PC-3 (cell line): ENCODE results near the gene ADORA3. TPM values are rescaled to one million over a fixed set of nuclear protein-coding genes. Genes with fewer than 3 reads are reported as not detected.

Experiments
- ATAC-seq: fragments of 200-7000 bp; cut with Tn5 transposase; 2 replicates; pipeline ENCODE4 v1.9.1; 2020; ENCODE audit warnings: mild to moderate bottlenecking, moderate library complexity
- BruUV-seq: library from RNA; stranded (reverse); fragments of 400-500 nt; replicated peaks from 2 replicates; lab custom pipeline; 2021; lab: Mats Ljungman, UMichigan
- CTCF ChIA-PET: fragments of 300-600 bp; sonication (Branson Sonifier 250); formaldehyde crosslinking; loops from one replicate; lab custom pipeline; 2022; ENCODE audit warnings: antibody characterized with exemption; lab: Charles Lee
- POLR2A ChIA-PET: fragments of 300-600 bp; sonication (Branson Sonifier 250); formaldehyde crosslinking; loops from one replicate; lab custom pipeline; 2022; ENCODE audit warnings: antibody characterized with exemption; ENCODE audit not compliant: unreplicated experiment; lab: Charles Lee
- DNase-seq: peaks from one replicate; pipeline ENCODE4 v3.0.0-alpha.2; 2015
- H2AFZ ChIP-seq: fragments of 300-600 bp; sonication (generic); 2 replicates; pipeline ENCODE4 v1.6.0; 2016; ENCODE audit warnings: antibody characterized with exemption, low read length
- H3F3A ChIP-seq: fragments of 300-600 bp; sonication (generic); one replicate; pipeline ENCODE4 v1.6.0; 2017; ENCODE audit warnings: antibody characterized with exemption, low read length, control low read depth, mild to moderate bottlenecking; ENCODE audit not compliant: unreplicated experiment
- H3K27ac ChIP-seq: fragments of 300-600 bp; sonication (generic); 2 replicates; pipeline ENCODE4 v1.5.1; 2016; ENCODE audit warnings: mild to moderate bottlenecking, low read length
- H3K27me3 ChIP-seq: fragments of 300-600 bp; sonication (generic); 2 replicates; pipeline ENCODE4 v1.6.1; 2016; ENCODE audit warnings: low read length, mixed read lengths
- H3K36me3 ChIP-seq: fragments of 300-600 bp; sonication (generic); 2 replicates; pipeline ENCODE4 v1.6.1; 2016; ENCODE audit warnings: low read depth, mixed run types, low read length, mixed read lengths
- H3K4me1 ChIP-seq: fragments of 300-600 bp; sonication (generic); 2 replicates; pipeline ENCODE4 v1.5.1; 2016; ENCODE audit warnings: low read length; ENCODE audit not compliant: insufficient read depth
- H3K4me2 ChIP-seq: fragments of 300-600 bp; sonication (generic); 2 replicates; pipeline ENCODE4 v1.6.0; 2016; ENCODE audit warnings: low read length
- H3K4me3 ChIP-seq: fragments of 300-600 bp; sonication (generic); 2 replicates; pipeline ENCODE4 v1.5.1; 2016; ENCODE audit warnings: mild to moderate bottlenecking, low read length, mixed read lengths
- H3K79me2 ChIP-seq: fragments of 300-600 bp; sonication (generic); 2 replicates; pipeline ENCODE4 v1.6.1; 2017; ENCODE audit warnings: low read length, mixed read lengths
- H3K9ac ChIP-seq: fragments of 300-600 bp; sonication (generic); 2 replicates; pipeline ENCODE4 v1.6.0; 2016; ENCODE audit warnings: mild to moderate bottlenecking, low read length
- H3K9me2 ChIP-seq: fragments of 300-600 bp; sonication (generic); replicated peaks from 2 replicates; pipeline ENCODE4 v1.6.1; 2016; ENCODE audit warnings: mixed run types, low read length, mixed read lengths
- H3K9me3 ChIP-seq: fragments of 300-600 bp; sonication (generic); 2 replicates; pipeline ENCODE4 v1.6.1; 2016; ENCODE audit warnings: low read length, mixed read lengths
- H4K20me1 ChIP-seq: fragments of 300-600 bp; sonication (generic); 2 replicates; pipeline ENCODE4 v1.6.1; 2016; ENCODE audit warnings: low read length, mixed read lengths
- CTCF ChIP-seq: fragments of 300-600 bp; sonication (generic); conservative IDR thresholded peaks from 2 replicates; pipeline ENCODE4 v1.5.1; 2017; ENCODE audit warnings: antibody characterized with exemption, low read depth, mild to moderate bottlenecking, low read length
- EZH2 ChIP-seq: fragments of 300-600 bp; sonication (generic); IDR thresholded peaks from one replicate; pipeline ENCODE4 v1.6.1; 2017; ENCODE audit warnings: antibody characterized with exemption, mild to moderate bottlenecking, low read length; ENCODE audit not compliant: unreplicated experiment
- EZH2phosphoT487 ChIP-seq: fragments of 300-600 bp; sonication (generic); IDR thresholded peaks from 2 replicates; pipeline ENCODE4 v1.6.1; 2018; ENCODE audit warnings: mild to moderate bottlenecking, antibody characterized with exemption, low read length, borderline replicate concordance
- intact Hi-C: fragments of 100-400 bp; cut with micrococcal nuclease; formaldehyde crosslinking; loops from 2 replicates; pipeline ENCODE4 v1.9.0; 2023
- total RNA-seq: library from RNA; depleted of rRNA; stranded (reverse); fragments of >200 nt; gene quantifications from 2 replicates; pipeline ENCODE4 v1.2.3, GENCODE V29; 2014

The ADORA3 gene
- total RNA-seq, 1 experiment from 2014 or later: not detected

DNA sequence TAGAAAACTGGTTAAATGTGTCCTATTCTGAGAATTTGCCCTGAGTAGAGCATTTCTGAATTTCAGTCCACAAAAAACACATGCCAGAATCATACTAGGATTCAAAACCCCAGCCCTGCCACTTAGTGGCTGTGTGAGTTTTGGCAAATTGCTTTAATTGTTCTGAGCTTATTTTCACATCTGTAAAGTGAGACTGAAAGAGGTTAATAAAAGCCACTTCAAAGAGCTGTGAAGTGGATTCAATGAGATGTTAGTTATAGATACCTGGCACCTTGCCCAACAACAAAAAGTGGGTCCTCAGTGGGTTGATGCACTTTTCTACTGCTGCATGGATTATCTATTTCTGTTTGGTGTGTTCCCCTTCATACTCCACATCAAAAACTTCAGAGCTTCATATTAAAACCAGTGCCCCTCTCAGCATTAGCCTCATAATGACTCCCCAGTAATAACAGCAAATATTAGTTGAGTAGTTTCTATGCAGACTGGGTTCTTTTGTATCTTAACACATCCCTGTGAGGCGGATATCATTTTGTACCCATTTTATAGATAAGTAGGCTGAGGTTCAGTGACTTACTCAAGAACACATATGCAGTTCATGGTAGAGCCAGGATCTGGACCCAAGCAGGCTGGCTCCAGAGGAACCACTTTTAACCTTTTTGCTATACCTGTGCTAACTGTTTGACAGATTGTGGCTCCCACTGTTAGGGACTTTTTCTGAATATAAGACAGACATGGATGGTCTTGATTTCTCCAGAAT lies 14.2 kb upstream of the ADORA3 start:
- DNase-seq (no peak), ATAC-seq (no peak)
- H3K27me3 ChIP-seq: no peaks in the 10 kb centered on the region
- ChIA-PET POLR2A (interaction anchor here (0.5 to 0.7 kb wide), 2 partner anchors 186 to 227 kb away, joined by 3 read pairs; no protein-coding TSS in a partner anchor), CTCF (no interaction called here)
- intact Hi-C loops: no loop called here
- H4K20me1 ChIP-seq: no peaks in the 10 kb centered on the region
- no peak overlapping the region for H3K27ac ChIP-seq
- H3K9me3 ChIP-seq: no peaks in the 10 kb centered on the region
- no peaks in the 10 kb centered on the region for H3K36me3 ChIP-seq
- H3K9ac ChIP-seq: no peak overlapping the region
- no TSS peak for BruUV-seq
- TF ChIP-seq CTCF (no peak), EZH2 (no peak), EZH2phosphoT487 (no peak)
- no peak overlapping the region for H2AFZ ChIP-seq
- no peaks in the 10 kb centered on the region for H3K9me2 ChIP-seq
- no peak overlapping the region for H3K4me2 ChIP-seq
- H3K4me1 ChIP-seq: no peaks in the 10 kb centered on the region
- no peak overlapping the region for H3K4me3 ChIP-seq
- H3K79me2 ChIP-seq: no peaks in the 10 kb centered on the region
- no peaks in the 10 kb centered on the region for H3F3A ChIP-seq

DNA sequence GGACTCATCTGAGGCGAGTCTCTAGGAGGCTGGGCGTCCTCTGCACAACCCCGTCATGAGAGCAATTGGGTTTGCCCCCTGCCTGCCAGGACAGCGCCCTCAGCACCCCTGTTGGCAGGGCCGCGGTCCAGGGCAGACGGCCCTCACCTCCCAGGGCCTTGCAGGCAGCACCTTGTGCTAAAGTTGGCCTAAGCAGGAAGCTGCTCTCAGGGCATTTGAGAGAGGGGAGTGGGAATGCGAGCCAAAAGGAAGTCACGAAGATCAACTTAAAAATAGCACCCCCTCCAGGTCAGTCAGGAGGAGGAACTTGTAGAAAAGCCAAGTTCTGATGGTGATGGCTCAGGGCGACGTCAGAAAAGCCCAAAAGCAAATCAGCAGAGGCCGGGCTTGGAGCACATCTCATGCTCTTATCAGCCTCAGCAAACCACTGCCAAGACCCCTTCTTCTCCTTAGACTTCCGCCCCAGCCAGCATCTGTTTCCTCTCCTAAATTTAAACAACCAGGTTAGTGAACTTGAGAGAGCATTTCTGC lies 12.6 kb upstream of the ADORA3 start:
- Histone ChIP-seq H3K4me3 (no peak overlapping the region), H3K79me2 (no peaks in the 10 kb centered on the region), H3K27ac (no peak overlapping the region), H3K9ac (no peak overlapping the region), H3K27me3 (no peaks in the 10 kb centered on the region), H3K9me2 (no peaks in the 10 kb centered on the region), H3K4me1 (no peaks in the 10 kb centered on the region), H3K4me2 (no peak overlapping the region), H3F3A (no peaks in the 10 kb centered on the region), H4K20me1 (no peaks in the 10 kb centered on the region), H3K36me3 (no peaks in the 10 kb centered on the region), H3K9me3 (no peaks in the 10 kb centered on the region), H2AFZ (no peak overlapping the region)
- ATAC-seq (no peak), DNase-seq (no peak)
- POLR2A ChIA-PET: no interaction called here
- intact Hi-C loops: no loop called here
- no TSS peak for BruUV-seq
- CTCF ChIA-PET: no interaction called here
- TF ChIP-seq EZH2phosphoT487 (no peak), CTCF (peak; percentile 33; the same call in 1 of the 2 replicates), EZH2 (no peak)
